ENCODE measurements around the gene FAM117B.
A peak's percentile ranks its signal among the peaks of the same experiment; 100 is the strongest.
"Not testable (repeated sequence)": the region's sequence is repeated elsewhere in the genome, so short reads cannot be mapped to it uniquely, and the experiment has no call there.

FAM117B gene

GRCh38 chr2:202638721-202639120 lies 4.0 kb downstream of the FAM117B start:
- DNase-seq (ENCODE audit: low spot score) = no peak

GRCh38 chr2:202639231-202639630 lies 4.5 kb downstream of the FAM117B start:
- no peak for DNase-seq (ENCODE audit: low spot score)

GRCh38 chr2:202642567-202642966 lies 7.8 kb downstream of the FAM117B start:
- DNase-seq (ENCODE audit: low spot score) = no peak

- DNase-seq (ENCODE audit: low spot score) = no peak
Observed at GRCh38 chr2:202643012-202643858, 8.5 kb downstream of the FAM117B start.

- DNase-seq (ENCODE audit: low spot score) = no peak
Observed at GRCh38 chr2:202652119-202652518, 17.4 kb downstream of the FAM117B start.

GRCh38 chr2:202653890-202654289 lies 19.1 kb downstream of the FAM117B start:
- no peak for DNase-seq (ENCODE audit: low spot score)

GRCh38 chr2:202657876-202658275 lies 23.1 kb downstream of the FAM117B start:
- DNase-seq (ENCODE audit: low spot score) = no peak

GRCh38 chr2:202660796-202661195 lies 26.0 kb downstream of the FAM117B start:
- no peak for DNase-seq (ENCODE audit: low spot score)

GRCh38 chr2:202669841-202670240 lies 35.1 kb downstream of the FAM117B start:
- no peak for DNase-seq (ENCODE audit: low spot score)

GRCh38 chr2:202671317-202672035 lies 36.7 kb downstream of the FAM117B start:
- DNase-seq (ENCODE audit: low spot score) = peak; percentile 14

- DNase-seq (ENCODE audit: low spot score) = not testable (repeated sequence)
Observed at GRCh38 chr2:202675097-202675496, 40.3 kb downstream of the FAM117B start.

GRCh38 chr2:202679980-202680379 lies 45.2 kb downstream of the FAM117B start:
- no peak for DNase-seq (ENCODE audit: low spot score)

- DNase-seq (ENCODE audit: low spot score) = no peak
Observed at GRCh38 chr2:202680512-202680911, 45.7 kb downstream of the FAM117B start.

GRCh38 chr2:202681688-202682205 lies 47.0 kb downstream of the FAM117B start:
- no peak for DNase-seq (ENCODE audit: low spot score)

GRCh38 chr2:202682274-202682673 lies 47.5 kb downstream of the FAM117B start:
- DNase-seq (ENCODE audit: low spot score) = no peak

GRCh38 chr2:202687276-202687675 lies 52.5 kb downstream of the FAM117B start:
- no peak for DNase-seq (ENCODE audit: low spot score)

GRCh38 chr2:202689459-202689858 lies 54.7 kb downstream of the FAM117B start:
- no peak for DNase-seq (ENCODE audit: low spot score)

- DNase-seq (ENCODE audit: low spot score) = no peak
Observed at GRCh38 chr2:202689898-202690297, 55.1 kb downstream of the FAM117B start.

- DNase-seq (ENCODE audit: low spot score) = no peak
Observed at GRCh38 chr2:202690321-202690900, 55.6 kb downstream of the FAM117B start.

- DNase-seq (ENCODE audit: low spot score) = no peak
Observed at GRCh38 chr2:202693503-202693902, 58.7 kb downstream of the FAM117B start.

GRCh38 chr2:202695166-202695565 lies 60.4 kb downstream of the FAM117B start:
- no peak for DNase-seq (ENCODE audit: low spot score)

GRCh38 chr2:202700075-202700901 lies 65.5 kb downstream of the FAM117B start:
- DNase-seq (ENCODE audit: low spot score) = no peak

All from AG20443 (cell line).